ENCODE data around the gene VEZT.

The VEZT gene

GRCh38 chr12:95286713-95287112 lies 69.1 kb downstream of the VEZT start:
- no peak overlapping the region for H3K9ac ChIP-seq
- H3K79me2 ChIP-seq (ENCODE audit: insufficient read depth, low read depth): no peaks in the 10 kb centered on the region
- H2AFZ ChIP-seq (ENCODE audit: low read depth): no peak overlapping the region
- no peaks in the 10 kb centered on the region; the same call in 1 of the 2 replicates for H3K36me3 ChIP-seq (ENCODE audit: insufficient read depth)
- TF ChIP-seq CTCF (conservative IDR thresholded peaks at IDR 0.05; ENCODE audit: low read depth, low read length): no peak
- no peak overlapping the region for H3K27ac ChIP-seq
- no peaks in the 10 kb centered on the region for H4K20me1 ChIP-seq (ENCODE audit: insufficient read depth)
- H3K27me3 ChIP-seq (ENCODE audit: insufficient read depth, low read depth): no peaks in the 10 kb centered on the region
- H3K4me1 ChIP-seq (ENCODE audit: low read depth, poor library complexity, severe bottlenecking): no peaks in the 10 kb centered on the region
- H3K4me3 ChIP-seq (IDR thresholded peaks at IDR 0.05; ENCODE audit: insufficient read depth, low read depth, low read length): no peak overlapping the region
- H3K4me2 ChIP-seq: no peak overlapping the region

GRCh38 chr12:95291501-95291900 lies 73.9 kb downstream of the VEZT start:
- Histone ChIP-seq H3K4me2 (no peak overlapping the region), H3K27ac (no peak overlapping the region), H3K79me2 (ENCODE audit: insufficient read depth, low read depth) (no peaks in the 10 kb centered on the region), H3K4me1 (ENCODE audit: low read depth, poor library complexity, severe bottlenecking) (no peaks in the 10 kb centered on the region), H3K36me3 (ENCODE audit: insufficient read depth) (no peaks in the 10 kb centered on the region), H3K9ac (no peak overlapping the region), H3K27me3 (ENCODE audit: insufficient read depth, low read depth) (no peaks in the 10 kb centered on the region), H4K20me1 (ENCODE audit: insufficient read depth) (no peaks in the 10 kb centered on the region), H3K4me3 (IDR thresholded peaks at IDR 0.05; ENCODE audit: insufficient read depth, low read depth, low read length) (no peak overlapping the region), H2AFZ (ENCODE audit: low read depth) (no peak overlapping the region)
- TF ChIP-seq CTCF (conservative IDR thresholded peaks at IDR 0.05; ENCODE audit: low read depth, low read length): no peak

- no peaks in the 10 kb centered on the region for H4K20me1 ChIP-seq (ENCODE audit: insufficient read depth)
- no peak for TF ChIP-seq CTCF (conservative IDR thresholded peaks at IDR 0.05; ENCODE audit: low read depth, low read length)
- no peak overlapping the region for H3K4me2 ChIP-seq
- H3K9ac ChIP-seq: no peak overlapping the region
- no peaks in the 10 kb centered on the region for H3K27me3 ChIP-seq (ENCODE audit: insufficient read depth, low read depth)
- no peak overlapping the region for H3K4me3 ChIP-seq (IDR thresholded peaks at IDR 0.05; ENCODE audit: insufficient read depth, low read depth, low read length)
- H3K27ac ChIP-seq: no peak overlapping the region
- H3K4me1 ChIP-seq (ENCODE audit: low read depth, poor library complexity, severe bottlenecking): no peaks in the 10 kb centered on the region
- no peak overlapping the region for H2AFZ ChIP-seq (ENCODE audit: low read depth)
- H3K79me2 ChIP-seq (ENCODE audit: insufficient read depth, low read depth): no peaks in the 10 kb centered on the region
- H3K36me3 ChIP-seq (ENCODE audit: insufficient read depth): no peaks in the 10 kb centered on the region
These were observed 81.3 kb downstream of the VEZT start for GRCh38 chr12:95298916-95299315.

GRCh38 chr12:95300286-95300685 lies 82.7 kb downstream of the VEZT start:
- H3K27ac ChIP-seq: no peak overlapping the region
- no peaks in the 10 kb centered on the region for H4K20me1 ChIP-seq (ENCODE audit: insufficient read depth)
- no peak overlapping the region for H3K9ac ChIP-seq
- H3K4me2 ChIP-seq: no peak overlapping the region
- no peak overlapping the region for H3K4me3 ChIP-seq (IDR thresholded peaks at IDR 0.05; ENCODE audit: insufficient read depth, low read depth, low read length)
- no peaks in the 10 kb centered on the region for H3K79me2 ChIP-seq (ENCODE audit: insufficient read depth, low read depth)
- H3K36me3 ChIP-seq (ENCODE audit: insufficient read depth): no peaks in the 10 kb centered on the region
- H3K27me3 ChIP-seq (ENCODE audit: insufficient read depth, low read depth): no peaks in the 10 kb centered on the region
- no peak overlapping the region for H2AFZ ChIP-seq (ENCODE audit: low read depth)
- no peaks in the 10 kb centered on the region for H3K4me1 ChIP-seq (ENCODE audit: low read depth, poor library complexity, severe bottlenecking)
- no peak for TF ChIP-seq CTCF (conservative IDR thresholded peaks at IDR 0.05; ENCODE audit: low read depth, low read length)
